ENCODE data around the gene TINCR.

Gene TINCR

DNA sequence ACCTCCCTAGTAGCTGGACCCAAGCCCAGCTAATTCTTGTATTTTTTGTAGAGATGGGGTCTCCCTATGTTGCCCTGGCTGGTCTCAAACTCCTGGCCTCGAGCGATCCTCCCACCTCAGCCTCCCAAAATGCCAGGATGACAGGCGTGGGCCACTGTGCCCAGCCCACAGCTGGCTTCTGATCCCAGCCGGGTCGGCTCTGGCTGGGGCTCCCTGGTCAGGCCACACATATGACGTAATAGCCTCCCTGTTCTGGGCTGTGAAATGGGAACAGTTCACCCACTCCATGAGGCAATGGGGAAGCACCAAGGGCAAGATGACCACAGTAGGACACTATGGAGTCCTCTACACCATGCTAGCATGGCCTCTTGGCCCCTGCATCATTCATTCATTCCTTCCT, 41.1 kb downstream of the TINCR start:
- no peak overlapping the region for H2AFZ ChIP-seq (ENCODE audit: low read length)
- TF ChIP-seq EZH2phosphoT487 (IDR thresholded peaks at IDR 0.05; ENCODE audit: low read length) (no peak), EZH2 (optimal IDR thresholded peaks at IDR 0.05; ENCODE audit: low read depth, low read length) (no peak)
- TF ChIP-seq, protein P1, sequence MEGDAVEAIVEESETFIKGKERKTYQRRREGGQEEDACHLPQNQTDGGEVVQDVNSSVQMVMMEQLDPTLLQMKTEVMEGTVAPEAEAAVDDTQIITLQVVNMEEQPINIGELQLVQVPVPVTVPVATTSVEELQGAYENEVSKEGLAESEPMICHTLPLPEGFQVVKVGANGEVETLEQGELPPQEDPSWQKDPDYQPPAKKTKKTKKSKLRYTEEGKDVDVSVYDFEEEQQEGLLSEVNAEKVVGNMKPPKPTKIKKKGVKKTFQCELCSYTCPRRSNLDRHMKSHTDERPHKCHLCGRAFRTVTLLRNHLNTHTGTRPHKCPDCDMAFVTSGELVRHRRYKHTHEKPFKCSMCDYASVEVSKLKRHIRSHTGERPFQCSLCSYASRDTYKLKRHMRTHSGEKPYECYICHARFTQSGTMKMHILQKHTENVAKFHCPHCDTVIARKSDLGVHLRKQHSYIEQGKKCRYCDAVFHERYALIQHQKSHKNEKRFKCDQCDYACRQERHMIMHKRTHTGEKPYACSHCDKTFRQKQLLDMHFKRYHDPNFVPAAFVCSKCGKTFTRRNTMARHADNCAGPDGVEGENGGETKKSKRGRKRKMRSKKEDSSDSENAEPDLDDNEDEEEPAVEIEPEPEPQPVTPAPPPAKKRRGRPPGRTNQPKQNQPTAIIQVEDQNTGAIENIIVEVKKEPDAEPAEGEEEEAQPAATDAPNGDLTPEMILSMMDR (IDR thresholded peaks at IDR 0.05; ENCODE audit: low read length), result no peak
- H3K36me3 ChIP-seq (replicated peaks; ENCODE audit: insufficient read depth, low read length), result no peaks in the 10 kb centered on the region
- no peak overlapping the region for H3K9ac ChIP-seq (ENCODE audit: low read length)
- H3K4me2 ChIP-seq (ENCODE audit: low read depth, low read length), result no peak overlapping the region
- no peak overlapping the region for H3K27ac ChIP-seq (ENCODE audit: low read length)
- H4K20me1 ChIP-seq (ENCODE audit: insufficient read depth, low read length), result no peaks in the 10 kb centered on the region
- no peak overlapping the region for H3K4me3 ChIP-seq (ENCODE audit: low read length)
- no peaks in the 10 kb centered on the region for H3K9me3 ChIP-seq (replicated peaks; ENCODE audit: insufficient read depth, low read length)
- no peak for DNase-seq
- H3K9me2 ChIP-seq (replicated peaks; ENCODE audit: insufficient read depth, low read length), result no peaks in the 10 kb centered on the region
- no peaks in the 10 kb centered on the region for H3K79me2 ChIP-seq (ENCODE audit: low read length)
- H3K27me3 ChIP-seq (replicated peaks; ENCODE audit: insufficient read depth, low read length), result peaks cover 68% of the 10 kb centered on the region
- no peaks in the 10 kb centered on the region for H3K4me1 ChIP-seq (ENCODE audit: low read length)
- no peaks in the 10 kb centered on the region for H3F3A ChIP-seq (ENCODE audit: insufficient read depth, low read length)

DNA sequence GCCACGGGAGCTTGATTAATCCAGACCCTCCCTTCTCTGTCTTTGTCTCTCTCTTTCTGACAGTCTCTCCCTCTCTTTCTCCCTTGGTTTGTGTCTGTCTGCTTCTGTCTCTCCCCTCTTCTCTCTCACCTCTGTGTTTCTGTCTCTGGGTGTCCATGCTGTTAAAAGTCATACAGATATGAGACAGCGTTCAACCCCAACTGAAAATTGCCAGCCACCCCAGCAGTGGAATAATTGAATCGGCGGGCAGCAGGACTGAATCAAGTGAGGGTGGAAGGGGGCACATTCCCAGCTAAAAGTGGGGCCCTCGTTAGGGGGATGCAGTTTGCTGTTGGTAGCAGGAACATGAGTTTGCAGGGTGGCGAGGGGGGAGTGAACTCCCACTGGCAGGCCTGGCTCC, 43.7 kb downstream of the TINCR start:
- H3K9me3 ChIP-seq (replicated peaks; ENCODE audit: insufficient read depth, low read length), result no peaks in the 10 kb centered on the region
- no peaks in the 10 kb centered on the region for H3K4me1 ChIP-seq (ENCODE audit: low read length)
- no peak overlapping the region for H2AFZ ChIP-seq (ENCODE audit: low read length)
- no peak overlapping the region for H3K9ac ChIP-seq (ENCODE audit: low read length)
- H3F3A ChIP-seq (ENCODE audit: insufficient read depth, low read length), result no peaks in the 10 kb centered on the region
- H3K4me3 ChIP-seq (ENCODE audit: low read length), result no peak overlapping the region
- no peak for DNase-seq
- peaks cover 66% of the 10 kb centered on the region for H3K27me3 ChIP-seq (replicated peaks; ENCODE audit: insufficient read depth, low read length)
- no peaks in the 10 kb centered on the region for H3K36me3 ChIP-seq (replicated peaks; ENCODE audit: insufficient read depth, low read length)
- no peak overlapping the region for H3K4me2 ChIP-seq (ENCODE audit: low read depth, low read length)
- H3K27ac ChIP-seq (ENCODE audit: low read length), result no peak overlapping the region
- no peaks in the 10 kb centered on the region for H3K79me2 ChIP-seq (ENCODE audit: low read length)
- no peaks in the 10 kb centered on the region for H4K20me1 ChIP-seq (ENCODE audit: insufficient read depth, low read length)
- H3K9me2 ChIP-seq (replicated peaks; ENCODE audit: insufficient read depth, low read length), result no peaks in the 10 kb centered on the region
- TF ChIP-seq EZH2phosphoT487 (IDR thresholded peaks at IDR 0.05; ENCODE audit: low read length), result no peak
- no peak for TF ChIP-seq EZH2 (optimal IDR thresholded peaks at IDR 0.05; ENCODE audit: low read depth, low read length)
- TF ChIP-seq, protein P1 (IDR thresholded peaks at IDR 0.05; ENCODE audit: low read length), result no peak

DNA sequence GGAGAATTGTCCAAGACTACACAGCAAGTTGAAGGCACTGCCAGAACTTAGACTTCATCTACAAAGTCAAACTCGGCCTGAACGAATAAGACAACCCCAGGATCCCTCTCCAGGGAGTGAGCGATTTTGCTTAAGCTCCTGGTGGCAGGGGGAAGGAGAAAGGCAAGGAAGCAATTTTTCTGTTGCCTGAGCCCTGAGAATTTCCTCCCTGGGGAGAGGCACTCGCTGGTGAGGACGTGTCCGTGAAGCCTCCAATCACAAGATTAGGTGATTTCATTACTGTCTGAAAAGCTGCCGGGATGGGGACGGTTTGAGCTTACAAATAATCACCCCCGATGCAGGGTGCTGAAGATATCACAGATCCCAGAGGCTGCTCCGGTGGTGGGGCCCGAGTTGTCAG, 45.6 kb downstream of the TINCR start:
- Histone ChIP-seq H3K79me2 (ENCODE audit: low read length) (no peaks in the 10 kb centered on the region), H3K9ac (ENCODE audit: low read length) (no peak overlapping the region), H3K4me3 (ENCODE audit: low read length) (no peak overlapping the region), H3K27ac (ENCODE audit: low read length) (no peak overlapping the region), H3K9me2 (replicated peaks; ENCODE audit: insufficient read depth, low read length) (no peaks in the 10 kb centered on the region), H4K20me1 (ENCODE audit: insufficient read depth, low read length) (no peaks in the 10 kb centered on the region), H3K27me3 (replicated peaks; ENCODE audit: insufficient read depth, low read length) (peaks cover 60% of the 10 kb centered on the region), H3K36me3 (replicated peaks; ENCODE audit: insufficient read depth, low read length) (no peaks in the 10 kb centered on the region), H2AFZ (ENCODE audit: low read length) (no peak overlapping the region), H3F3A (ENCODE audit: insufficient read depth, low read length) (no peaks in the 10 kb centered on the region), H3K4me2 (ENCODE audit: low read depth, low read length) (no peak overlapping the region), H3K9me3 (replicated peaks; ENCODE audit: insufficient read depth, low read length) (no peaks in the 10 kb centered on the region), H3K4me1 (ENCODE audit: low read length) (no peaks in the 10 kb centered on the region)
- no peak for DNase-seq
- TF ChIP-seq EZH2 (optimal IDR thresholded peaks at IDR 0.05; ENCODE audit: low read depth, low read length), result no peak

DNA sequence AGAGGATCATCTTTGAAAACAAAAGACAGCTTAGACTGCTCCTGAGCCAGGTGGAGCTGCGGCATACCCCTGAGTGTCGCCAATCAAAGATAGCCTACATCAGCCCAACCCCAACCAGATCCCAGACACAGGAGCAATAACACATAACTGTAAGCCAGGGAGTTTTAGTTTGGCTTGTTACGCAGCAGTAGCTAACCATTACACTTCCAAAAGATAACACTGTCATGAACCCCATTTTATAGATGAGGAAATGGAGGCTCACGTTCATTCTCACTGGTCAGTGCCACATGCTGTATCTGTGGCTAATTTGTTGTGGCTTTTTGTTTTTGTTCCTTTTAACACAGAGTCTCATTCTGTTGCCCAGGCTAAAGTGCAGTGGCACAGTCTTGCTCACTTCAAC, 47.3 kb downstream of the TINCR start:
- TF ChIP-seq, protein P1 (IDR thresholded peaks at IDR 0.05; ENCODE audit: low read length), result no peak
- TF ChIP-seq EZH2phosphoT487 (IDR thresholded peaks at IDR 0.05; ENCODE audit: low read length) (no peak), EZH2 (optimal IDR thresholded peaks at IDR 0.05; ENCODE audit: low read depth, low read length) (no peak)
- no peak overlapping the region for H3K4me2 ChIP-seq (ENCODE audit: low read depth, low read length)
- no peaks in the 10 kb centered on the region for H3K4me1 ChIP-seq (ENCODE audit: low read length)
- no peaks in the 10 kb centered on the region for H4K20me1 ChIP-seq (ENCODE audit: insufficient read depth, low read length)
- no peaks in the 10 kb centered on the region for H3K36me3 ChIP-seq (replicated peaks; ENCODE audit: insufficient read depth, low read length)
- no peak overlapping the region for H3K4me3 ChIP-seq (ENCODE audit: low read length)
- no peaks in the 10 kb centered on the region for H3K79me2 ChIP-seq (ENCODE audit: low read length)
- no peaks in the 10 kb centered on the region for H3F3A ChIP-seq (ENCODE audit: insufficient read depth, low read length)
- no peaks in the 10 kb centered on the region for H3K9me2 ChIP-seq (replicated peaks; ENCODE audit: insufficient read depth, low read length)
- no peak overlapping the region for H2AFZ ChIP-seq (ENCODE audit: low read length)
- H3K9ac ChIP-seq (ENCODE audit: low read length), result no peak overlapping the region
- no peak for DNase-seq
- no peaks in the 10 kb centered on the region for H3K9me3 ChIP-seq (replicated peaks; ENCODE audit: insufficient read depth, low read length)
- peaks cover 60% of the 10 kb centered on the region for H3K27me3 ChIP-seq (replicated peaks; ENCODE audit: insufficient read depth, low read length)
- no peak overlapping the region for H3K27ac ChIP-seq (ENCODE audit: low read length)
